PC-3 (cell line): ENCODE data around the gene ACAD9. TPM values are rescaled to one million over a fixed set of nuclear protein-coding genes. Genes with fewer than 3 reads are reported as not detected.
"Not testable (repeated sequence)": the region's sequence is repeated elsewhere in the genome, so short reads cannot be mapped to it uniquely, and the experiment has no call there.

Source experiments
- ATAC-seq: fragments of 200-7000 bp; cut with Tn5 transposase; 2 replicates; pipeline ENCODE4 v1.9.1; 2020; ENCODE audit warnings: mild to moderate bottlenecking, moderate library complexity
- Bru-seq: library from RNA; stranded (reverse); fragments of 400-500 nt; gene quantifications from one replicate; lab custom pipeline; 2021; lab: Mats Ljungman, UMichigan
- BruChase-seq, 2 experiments: library from RNA; stranded (reverse); fragments of 400-500 nt; gene quantifications; one replicate each; lab custom pipeline; 2021; lab: Mats Ljungman, UMichigan
- BruUV-seq: library from RNA; stranded (reverse); fragments of 400-500 nt; replicated peaks from 2 replicates; lab custom pipeline; 2021; lab: Mats Ljungman, UMichigan
- CTCF ChIA-PET: fragments of 300-600 bp; sonication (Branson Sonifier 250); formaldehyde crosslinking; loops from one replicate; lab custom pipeline; 2022; ENCODE audit warnings: antibody characterized with exemption; lab: Charles Lee
- POLR2A ChIA-PET: fragments of 300-600 bp; sonication (Branson Sonifier 250); formaldehyde crosslinking; loops from one replicate; lab custom pipeline; 2022; ENCODE audit warnings: antibody characterized with exemption; ENCODE audit not compliant: unreplicated experiment; lab: Charles Lee
- DNase-seq: peaks from one replicate; pipeline ENCODE4 v3.0.0-alpha.2; 2015
- H2AFZ ChIP-seq: fragments of 300-600 bp; sonication (generic); 2 replicates; pipeline ENCODE4 v1.6.0; 2016; ENCODE audit warnings: antibody characterized with exemption, low read length
- H3F3A ChIP-seq: fragments of 300-600 bp; sonication (generic); one replicate; pipeline ENCODE4 v1.6.0; 2017; ENCODE audit warnings: antibody characterized with exemption, low read length, control low read depth, mild to moderate bottlenecking; ENCODE audit not compliant: unreplicated experiment
- H3K27ac ChIP-seq: fragments of 300-600 bp; sonication (generic); 2 replicates; pipeline ENCODE4 v1.5.1; 2016; ENCODE audit warnings: mild to moderate bottlenecking, low read length
- H3K27me3 ChIP-seq: fragments of 300-600 bp; sonication (generic); 2 replicates; pipeline ENCODE4 v1.6.1; 2016; ENCODE audit warnings: low read length, mixed read lengths
- H3K36me3 ChIP-seq: fragments of 300-600 bp; sonication (generic); 2 replicates; pipeline ENCODE4 v1.6.1; 2016; ENCODE audit warnings: low read depth, mixed run types, low read length, mixed read lengths
- H3K4me1 ChIP-seq: fragments of 300-600 bp; sonication (generic); 2 replicates; pipeline ENCODE4 v1.5.1; 2016; ENCODE audit warnings: low read length; ENCODE audit not compliant: insufficient read depth
- H3K4me2 ChIP-seq: fragments of 300-600 bp; sonication (generic); 2 replicates; pipeline ENCODE4 v1.6.0; 2016; ENCODE audit warnings: low read length
- H3K4me3 ChIP-seq: fragments of 300-600 bp; sonication (generic); 2 replicates; pipeline ENCODE4 v1.5.1; 2016; ENCODE audit warnings: mild to moderate bottlenecking, low read length, mixed read lengths
- H3K79me2 ChIP-seq: fragments of 300-600 bp; sonication (generic); 2 replicates; pipeline ENCODE4 v1.6.1; 2017; ENCODE audit warnings: low read length, mixed read lengths
- H3K9ac ChIP-seq: fragments of 300-600 bp; sonication (generic); 2 replicates; pipeline ENCODE4 v1.6.0; 2016; ENCODE audit warnings: mild to moderate bottlenecking, low read length
- H3K9me2 ChIP-seq: fragments of 300-600 bp; sonication (generic); replicated peaks from 2 replicates; pipeline ENCODE4 v1.6.1; 2016; ENCODE audit warnings: mixed run types, low read length, mixed read lengths
- H3K9me3 ChIP-seq: fragments of 300-600 bp; sonication (generic); 2 replicates; pipeline ENCODE4 v1.6.1; 2016; ENCODE audit warnings: low read length, mixed read lengths
- H4K20me1 ChIP-seq: fragments of 300-600 bp; sonication (generic); 2 replicates; pipeline ENCODE4 v1.6.1; 2016; ENCODE audit warnings: low read length, mixed read lengths
- CTCF ChIP-seq: fragments of 300-600 bp; sonication (generic); conservative IDR thresholded peaks from 2 replicates; pipeline ENCODE4 v1.5.1; 2017; ENCODE audit warnings: antibody characterized with exemption, low read depth, mild to moderate bottlenecking, low read length
- EZH2 ChIP-seq: fragments of 300-600 bp; sonication (generic); IDR thresholded peaks from one replicate; pipeline ENCODE4 v1.6.1; 2017; ENCODE audit warnings: antibody characterized with exemption, mild to moderate bottlenecking, low read length; ENCODE audit not compliant: unreplicated experiment
- EZH2phosphoT487 ChIP-seq: fragments of 300-600 bp; sonication (generic); IDR thresholded peaks from 2 replicates; pipeline ENCODE4 v1.6.1; 2018; ENCODE audit warnings: mild to moderate bottlenecking, antibody characterized with exemption, low read length, borderline replicate concordance
- intact Hi-C: fragments of 100-400 bp; cut with micrococcal nuclease; formaldehyde crosslinking; loops from 2 replicates; pipeline ENCODE4 v1.9.0; 2023
- long read RNA-seq: library from polyadenylated mRNA; unstranded; transcript quantifications from one replicate; pipeline ENCODE4 v2.0.0, GENCODE V29; 2021; ENCODE audit not compliant: unreplicated experiment
- total RNA-seq: library from RNA; depleted of rRNA; stranded (reverse); fragments of >200 nt; gene quantifications from 2 replicates; pipeline ENCODE4 v1.2.3, GENCODE V29; 2014; rRNA removed

ACAD9 gene
- total RNA-seq (38.2 and 38.6 TPM in 2 replicates), Bru-seq, nascent RNA (percentile 73 among the genes with signal in this experiment), BruChase-seq, experiment 1, labeled RNA remaining after a 6-hour chase (percentile 70 among the genes with signal in this experiment), BruChase-seq, experiment 2, labeled RNA remaining after a 2-hour chase (percentile 73 among the genes with signal in this experiment)
- long read RNA-seq, transcript ACAD9-201 (18 exons, 2,454 nt), result major isoform, 16 of 36 reads
- long read RNA-seq, partial matches to known transcripts, result 8 of 36 reads
- long read RNA-seq, other reads (novel, unspliced or antisense), result 11 of 36 reads

GRCh38 chr3:128879125-128879969, at the start of gene ACAD9:
TSS of gene ACAD9 (plus strand) at chr3:128879620. CDS start at chr3:128879692, 72 bp downstream.
- intact Hi-C loops, result loop anchor here (1.0 kb wide), 1 partner anchor 199 kb away; no protein-coding TSS in a partner anchor
- Histone ChIP-seq H3K27ac (peak within 1 kb of the TSS; percentile 74), H3F3A (no peaks in the 10 kb centered on the region), H2AFZ (peak within 1 kb of the TSS; percentile 96), H3K4me3 (peak within 1 kb of the TSS; percentile 99), H3K79me2 (peaks cover 63% of the 10 kb centered on the region), H3K4me1 (peaks cover 36% of the 10 kb centered on the region), H3K9me2 (no peaks in the 10 kb centered on the region), H3K27me3 (no peaks in the 10 kb centered on the region), H3K9ac (peak within 1 kb of the TSS; percentile 100), H3K36me3 (no peaks in the 10 kb centered on the region; the same call in none of the 2 replicates), H4K20me1 (no peaks in the 10 kb centered on the region), H3K9me3 (no peaks in the 10 kb centered on the region), H3K4me2 (peak within 1 kb of the TSS; percentile 100)
- ChIA-PET POLR2A (interaction anchor here (0.6 kb wide), 3 partner anchors 199 to 829 kb away, joined by 3 to 5 read pairs (median 4); no protein-coding TSS in a partner anchor), CTCF (interaction anchor here (0.6 kb wide), 1 partner anchor 164 kb away, joined by 3 read pairs; no protein-coding TSS in a partner anchor)
- TF ChIP-seq EZH2phosphoT487 (no peak), CTCF (no peak), EZH2 (no peak)
- peak; percentile 94 for DNase-seq
- peak; percentile 90 for ATAC-seq
- TSS peak; percentile 78 for BruUV-seq

- H3K79me2 ChIP-seq, H4K20me1 ChIP-seq, H3K4me2 ChIP-seq, BruUV-seq, H3K27ac ChIP-seq, H3K9me3 ChIP-seq, H3K4me3 ChIP-seq, H3K36me3 ChIP-seq, H3K4me1 ChIP-seq, H3F3A ChIP-seq, H3K9me2 ChIP-seq, H3K9ac ChIP-seq, H2AFZ ChIP-seq, H3K27me3 ChIP-seq, CTCF ChIA-PET, ATAC-seq, intact Hi-C loops, DNase-seq, POLR2A ChIA-PET: not testable (repeated sequence)
Measured at GRCh38 chr3:128829925-128830625, 49.3 kb upstream of the ACAD9 start.

- DNase-seq, H4K20me1 ChIP-seq, H3K27me3 ChIP-seq, H3K4me2 ChIP-seq, CTCF ChIA-PET, H3K27ac ChIP-seq, H2AFZ ChIP-seq, ATAC-seq, H3K9ac ChIP-seq, POLR2A ChIA-PET, H3K9me3 ChIP-seq, H3F3A ChIP-seq, intact Hi-C loops, BruUV-seq, H3K36me3 ChIP-seq, H3K9me2 ChIP-seq, H3K79me2 ChIP-seq, H3K4me1 ChIP-seq, H3K4me3 ChIP-seq: not testable (repeated sequence)
Measured at GRCh38 chr3:128830762-128831161, 48.7 kb upstream of the ACAD9 start.

DNA sequence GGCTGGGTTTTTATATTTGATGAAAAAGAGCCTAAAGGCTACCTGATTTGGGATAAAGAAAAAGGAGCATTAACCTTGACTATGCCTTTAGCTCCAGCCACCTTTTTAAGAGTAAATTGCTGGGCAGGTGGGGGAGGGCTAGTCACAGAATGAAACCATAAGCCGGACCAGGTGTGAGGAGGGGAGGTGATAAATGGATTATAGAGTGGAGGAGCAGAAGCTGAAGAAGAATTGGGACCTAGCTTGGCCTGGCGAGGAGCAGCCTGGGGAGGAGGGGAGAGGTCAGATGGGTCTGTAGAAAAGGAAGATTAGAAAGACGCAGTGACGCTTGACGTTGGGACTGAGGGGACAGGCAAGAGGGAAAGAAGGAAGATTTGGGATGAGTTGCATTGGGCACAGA, 46.4 kb upstream of the ACAD9 start:
- BruUV-seq, intact Hi-C loops, H3K79me2 ChIP-seq, H3K4me1 ChIP-seq, H3K27me3 ChIP-seq, POLR2A ChIA-PET, DNase-seq, H3K4me3 ChIP-seq, H3K27ac ChIP-seq, ATAC-seq, H3K4me2 ChIP-seq, CTCF ChIA-PET, H2AFZ ChIP-seq, H3K36me3 ChIP-seq, H3K9me2 ChIP-seq, H4K20me1 ChIP-seq, H3K9me3 ChIP-seq, H3K9ac ChIP-seq, H3F3A ChIP-seq: not testable (repeated sequence)
